NCI-H2107 treated with DMSO at 0.1 percent for 48 hours (cell line): ENCODE measurements around the gene COQ10B.
"Not testable (repeated sequence)": the region's sequence is repeated elsewhere in the genome, so short reads cannot be mapped to it uniquely, and the experiment has no call there.

Experiments used
- DNase-seq: peaks from one replicate; lab custom pipeline; 2025; ENCODE audit not compliant: unreplicated experiment; lab: John Stamatoyannopoulos, UW

COQ10B gene

GRCh38 chr2:197453123-197453913 is at the start of gene COQ10B:
Gene COQ10B (plus strand): TSS chr2:197453552. CDS start chr2:197453561, 9 bp downstream.
- DNase-seq = peak; percentile 96

- DNase-seq = no peak
Observed at GRCh38 chr2:197405582-197405981, 47.8 kb upstream of the COQ10B start.

- no peak for DNase-seq
Observed at GRCh38 chr2:197414039-197414438, 39.3 kb upstream of the COQ10B start.

GRCh38 chr2:197414515-197414914 is 38.8 kb upstream of the COQ10B start:
- DNase-seq = no peak

GRCh38 chr2:197416268-197416667 is 37.1 kb upstream of the COQ10B start:
- DNase-seq = no peak

GRCh38 chr2:197419438-197419837 is 33.9 kb upstream of the COQ10B start:
- no peak for DNase-seq

- DNase-seq = no peak
Observed at GRCh38 chr2:197423307-197423706, 30.0 kb upstream of the COQ10B start.

- no peak for DNase-seq
Observed at GRCh38 chr2:197425550-197425949, 27.8 kb upstream of the COQ10B start.

- no peak for DNase-seq
Observed at GRCh38 chr2:197426723-197427603, 26.4 kb upstream of the COQ10B start.

- no peak for DNase-seq
Observed at GRCh38 chr2:197427986-197428385, 25.4 kb upstream of the COQ10B start.

GRCh38 chr2:197431858-197432257 is 21.5 kb upstream of the COQ10B start:
- DNase-seq = no peak

GRCh38 chr2:197432527-197432926 is 20.8 kb upstream of the COQ10B start:
- DNase-seq = not testable (repeated sequence)

- DNase-seq = no peak
Observed at GRCh38 chr2:197433780-197434438, 19.4 kb upstream of the COQ10B start.

- peak; percentile 96 for DNase-seq
Observed at GRCh38 chr2:197434541-197435513, 18.5 kb upstream of the COQ10B start, which contains the start of gene SF3B1. Gene SF3B1 (minus strand): TSS chr2:197435028. CDS start chr2:197434999, 29 bp downstream.

GRCh38 chr2:197435598-197436420 is 17.5 kb upstream of the COQ10B start:
- DNase-seq = no peak

GRCh38 chr2:197437380-197437779 is 16.0 kb upstream of the COQ10B start:
- no peak for DNase-seq

- DNase-seq = no peak
Observed at GRCh38 chr2:197442857-197443256, 10.5 kb upstream of the COQ10B start.

- DNase-seq = no peak
Observed at GRCh38 chr2:197445746-197446145, 7.6 kb upstream of the COQ10B start.

GRCh38 chr2:197446844-197447243 is 6.5 kb upstream of the COQ10B start:
- no peak for DNase-seq
